ENCODE results near the gene TWIST2.

TWIST2 gene

GRCh38 chr2:238890618-238891456 is 43.0 kb downstream of the TWIST2 start:
- no peak for DNase-seq (ENCODE audit: low read depth)
- TF ChIP-seq CTCF (conservative IDR thresholded peaks at IDR 0.05; ENCODE audit: control insufficient read depth, insufficient read depth, low read depth, low read length) = no peak
- H3K4me3 ChIP-seq (ENCODE audit: control insufficient read depth, low read depth, low read length) = no peak overlapping the region

DNA sequence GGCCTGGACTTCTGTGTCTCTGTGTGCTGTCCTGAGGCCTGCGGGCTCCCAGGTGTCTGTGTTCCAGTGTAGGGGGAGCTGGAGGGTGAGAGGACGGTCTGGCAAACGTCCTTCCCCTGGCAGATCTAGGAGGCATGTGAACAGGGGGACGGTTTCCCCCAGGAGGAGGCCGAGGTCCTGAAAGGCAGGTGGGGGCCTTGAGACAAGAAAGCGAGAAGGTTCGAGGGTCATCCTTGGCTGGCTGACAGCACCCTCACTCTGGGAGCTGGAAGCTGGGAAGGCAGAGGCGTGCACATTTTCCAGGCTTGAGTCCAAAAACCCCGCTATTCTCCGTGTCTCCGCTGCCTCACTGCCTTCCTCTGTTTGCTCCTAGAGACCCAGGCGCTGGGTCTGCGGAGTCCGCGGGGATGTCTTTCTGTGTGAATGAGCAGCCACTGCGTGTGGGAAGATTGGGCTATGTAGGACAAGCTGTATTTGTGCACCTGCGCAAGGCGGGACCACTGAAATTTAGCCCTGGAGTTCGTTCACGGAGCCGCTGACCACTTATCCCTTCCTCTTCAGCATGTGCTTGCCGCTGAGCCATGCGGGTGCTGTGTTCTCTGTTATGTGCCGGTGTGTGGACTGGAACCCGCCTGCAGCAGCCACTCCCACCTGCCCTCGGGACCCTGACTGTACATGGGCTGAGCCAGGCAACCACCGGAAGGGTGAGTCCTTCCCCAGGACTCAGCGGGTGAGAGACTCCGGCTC is 43.7 kb downstream of the TWIST2 start:
- no peak for DNase-seq (ENCODE audit: low read depth)
- no peak overlapping the region for H3K4me3 ChIP-seq (ENCODE audit: control insufficient read depth, low read depth, low read length)
- TF ChIP-seq CTCF (conservative IDR thresholded peaks at IDR 0.05; ENCODE audit: control insufficient read depth, insufficient read depth, low read depth, low read length) = no peak

DNA sequence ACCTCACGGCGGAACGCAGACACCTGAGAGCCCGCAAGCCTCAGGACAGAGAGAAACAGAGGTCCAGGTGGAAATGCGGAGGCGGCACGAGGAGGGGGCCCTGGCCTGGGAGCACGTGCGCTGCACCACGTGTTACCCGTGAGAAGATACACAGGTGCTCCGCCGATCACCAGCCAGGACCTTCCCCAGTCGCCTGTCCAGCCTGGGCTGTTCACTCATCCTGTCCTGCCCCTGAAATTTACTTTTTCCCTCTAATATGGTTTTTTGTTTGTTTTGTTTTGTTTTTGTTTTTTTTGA is 44.3 kb downstream of the TWIST2 start:
- no peak overlapping the region for H3K4me3 ChIP-seq (ENCODE audit: control insufficient read depth, low read depth, low read length)
- DNase-seq (ENCODE audit: low read depth) = no peak
- TF ChIP-seq CTCF (conservative IDR thresholded peaks at IDR 0.05; ENCODE audit: control insufficient read depth, insufficient read depth, low read depth, low read length) = no peak

DNA sequence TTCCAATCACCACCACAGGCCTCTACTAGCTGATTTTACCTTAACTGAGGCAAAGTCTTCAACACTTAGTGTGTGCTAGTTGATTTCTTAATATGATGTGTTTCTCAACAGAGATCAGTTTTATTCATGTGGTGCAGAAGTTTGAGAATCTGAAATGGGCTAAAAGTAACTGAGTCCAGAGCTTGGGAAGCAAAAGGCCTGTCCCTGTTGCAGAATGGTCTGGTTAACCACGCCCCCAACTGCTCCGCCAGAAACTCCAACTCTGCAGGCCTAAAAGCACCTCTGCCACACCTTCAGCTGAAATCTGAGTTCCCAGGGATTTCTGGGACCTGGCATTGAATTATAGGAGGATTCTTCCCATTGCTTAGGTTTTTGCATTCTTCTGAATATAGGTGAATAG is 44.9 kb downstream of the TWIST2 start:
- no peak for TF ChIP-seq CTCF (conservative IDR thresholded peaks at IDR 0.05; ENCODE audit: control insufficient read depth, insufficient read depth, low read depth, low read length)
- DNase-seq (ENCODE audit: low read depth) = no peak
- no peak overlapping the region for H3K4me3 ChIP-seq (ENCODE audit: control insufficient read depth, low read depth, low read length)

DNA sequence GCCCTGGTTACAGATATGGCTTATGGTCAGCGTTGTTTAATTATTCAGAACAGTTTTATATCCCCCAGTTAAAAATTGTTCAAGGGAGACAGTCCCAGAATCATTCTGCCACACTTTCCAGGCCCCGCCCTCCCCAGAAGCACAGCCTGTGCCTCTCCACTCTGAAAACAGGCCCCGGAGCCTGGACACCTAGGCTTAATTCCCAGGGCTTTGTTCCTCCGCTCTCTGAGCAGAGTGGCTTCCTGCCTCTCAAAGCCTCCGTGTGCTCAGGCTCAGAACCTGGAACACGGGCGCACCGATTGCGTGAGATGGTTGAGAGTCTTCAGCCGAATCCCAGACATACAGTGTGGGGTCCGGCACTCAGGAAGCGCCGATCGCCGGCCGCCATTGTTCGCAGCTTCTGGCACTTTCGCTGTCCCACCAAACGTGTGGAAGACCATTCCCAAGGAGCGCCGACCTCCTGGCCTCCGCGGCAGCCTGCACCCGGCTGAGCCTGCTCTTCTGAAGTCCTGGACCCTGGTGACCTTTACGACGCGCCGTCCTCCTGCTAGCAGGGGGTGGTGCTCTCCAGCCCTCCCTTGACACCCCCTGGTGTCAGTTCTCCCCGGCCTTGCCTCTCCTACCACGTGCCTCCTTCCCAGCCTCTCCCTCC is 45.6 kb downstream of the TWIST2 start:
- no peak for DNase-seq (ENCODE audit: low read depth)
- TF ChIP-seq CTCF (conservative IDR thresholded peaks at IDR 0.05; ENCODE audit: control insufficient read depth, insufficient read depth, low read depth, low read length) = no peak
- H3K4me3 ChIP-seq (ENCODE audit: control insufficient read depth, low read depth, low read length) = no peak overlapping the region

GRCh38 chr2:238894226-238894949 is 46.5 kb downstream of the TWIST2 start:
- no peak overlapping the region for H3K4me3 ChIP-seq (ENCODE audit: control insufficient read depth, low read depth, low read length)
- no peak for TF ChIP-seq CTCF (conservative IDR thresholded peaks at IDR 0.05; ENCODE audit: control insufficient read depth, insufficient read depth, low read depth, low read length)
- no peak for DNase-seq (ENCODE audit: low read depth)
